K562 (cell line): Measurements from ENCODE around the gene MMP24OS. TPM values are rescaled to one million over a fixed set of nuclear protein-coding genes. Genes with fewer than 3 reads are reported as not detected.

ENCODE experiments used
- BCLAF1 ChIP-seq, 2 experiments: fragments of 450-650 bp in 1 of 2; IDR thresholded peaks; 2 replicates each; pipeline ENCODE4 v1.6.1; 2011 to 2017; ENCODE audit warnings: low read depth in 2 of 2, antibody characterized with exemption in 1 of 2, borderline replicate concordance in 1 of 2, low read length in 1 of 2, mild to moderate bottlenecking in 1 of 2, mixed read lengths in 1 of 2; ENCODE audit not compliant: control insufficient read depth in 1 of 2
- CBX1 ChIP-seq: sonication (generic); IDR thresholded peaks from 2 replicates; pipeline ENCODE4 v1.6.1; 2016; ENCODE audit warnings: antibody characterized with exemption, low read depth, mild to moderate bottlenecking
- HBP1 ChIP-seq: fragments of 450-650 bp; formaldehyde crosslinking; IDR thresholded peaks from 2 replicates; pipeline ENCODE4 v1.4.0; 2022; ENCODE audit warnings: missing genetic modification characterization
- HIVEP1 ChIP-seq: fragments of 250-450 bp; sonication (Bioruptor Pico); IDR thresholded peaks from 2 replicates; pipeline ENCODE4 v1.4.0; 2020; ENCODE audit warnings: mild to moderate bottlenecking
- HOXB6 ChIP-seq: fragments of 250-450 bp; sonication (Bioruptor Pico); IDR thresholded peaks from 2 replicates; pipeline ENCODE4 v1.5.1; 2022; ENCODE audit warnings: mild to moderate bottlenecking, borderline replicate concordance
- ID3 ChIP-seq, 2 experiments: fragments of 250-450 bp in 1 of 2; fragments of 450-650 bp in 1 of 2; sonication (Bioruptor Pico) in 1 of 2; IDR thresholded peaks; 2 replicates each; pipeline versions ENCODE4 v1.6.1 to v1.8.0; 2016 to 2021; ENCODE audit warnings: mild to moderate bottlenecking in 2 of 2, moderate library complexity in 2 of 2, missing compliant biosample characterization in 1 of 2, missing genetic modification characterization in 1 of 2
- KDM5B ChIP-seq: fragments of 200-600 bp; sonication (generic); IDR thresholded peaks from 2 replicates; pipeline ENCODE4 v1.6.1; 2012; ENCODE audit warnings: low read depth, mild to moderate bottlenecking, moderate library complexity, low read length, control low read depth, inconsistent platforms; ENCODE audit not compliant: insufficient replicate concordance
- MEIS2 ChIP-seq: fragments of 450-650 bp; IDR thresholded peaks from 2 replicates; pipeline ENCODE4 v1.6.1; 2014; ENCODE audit warnings: mild to moderate bottlenecking; ENCODE audit not compliant: partially characterized antibody
- RB1 ChIP-seq: fragments of 450-650 bp; IDR thresholded peaks from 2 replicates; pipeline ENCODE4 v1.6.1; 2017; ENCODE audit warnings: low read depth, mild to moderate bottlenecking
- RBM22 ChIP-seq: fragments of 200-400 bp; formaldehyde crosslinking; IDR thresholded peaks from 2 replicates; pipeline ENCODE4 v1.6.1; 2018; ENCODE audit warnings: low read length, low read depth; ENCODE audit not compliant: poor library complexity, severe bottlenecking
- STAT5A ChIP-seq: IDR thresholded peaks from 2 replicates; pipeline ENCODE4 v1.6.1; 2012; ENCODE audit warnings: low read length, inconsistent platforms, borderline replicate concordance
- ZBTB17 ChIP-seq: fragments of 450-650 bp; formaldehyde crosslinking; IDR thresholded peaks from 2 replicates; pipeline ENCODE4 v1.4.0; 2020; ENCODE audit warnings: mild to moderate bottlenecking
- ZHX1 ChIP-seq: fragments of 150-350 bp; conservative IDR thresholded peaks from 2 replicates; pipeline ENCODE4 v1.6.1; 2014; ENCODE audit warnings: low read length
- ZNF134 ChIP-seq: fragments of 250-450 bp; sonication (Bioruptor Pico); conservative IDR thresholded peaks from 2 replicates; pipeline ENCODE4 v1.4.0; 2020
- ZNF395 ChIP-seq: fragments of 200-800 bp; sonication (Bioruptor generic); IDR thresholded peaks from 2 replicates; pipeline ENCODE4 v1.6.1; 2017; ENCODE audit warnings: missing genetic modification characterization, missing compliant biosample characterization
- ZNF445 ChIP-seq: fragments of 250-450 bp; sonication (Bioruptor Pico); IDR thresholded peaks from 2 replicates; pipeline ENCODE4 v1.4.0; 2020; ENCODE audit warnings: low read depth, mild to moderate bottlenecking, moderate library complexity
- ZNF778 ChIP-seq: fragments of 450-650 bp; formaldehyde crosslinking; IDR thresholded peaks from 2 replicates; pipeline ENCODE4 v1.4.0; 2020; ENCODE audit warnings: mild to moderate bottlenecking, moderate library complexity
- polyA plus RNA-seq, 8 experiments: library from polyadenylated mRNA; depleted of rRNA in 4 of 8; stranded (reverse) in 5 of 8; unstranded in 3 of 8; fragments of >200 nt; fragmentation: Nextera tagmentation in 2 of 8; fragmentation: Illumina TruSeq in 1 of 8; extraction: Ambion mirVana in 2 of 8; extraction: Trizol in 1 of 8; gene quantifications; 2 replicates each; pipeline versions ENCODE4 v1.2.1 to v1.2.3, GENCODE V29; 2011 to 2014; ENCODE audit warnings: inconsistent platforms in 1 of 8, missing spikeins in 1 of 8
- total RNA-seq, 7 experiments: library from RNA; depleted of rRNA in 6 of 7; stranded (reverse); fragments of >200 nt in 6 of 7; fragmentation: Illumina TruSeq in 2 of 7; extraction: Trizol in 2 of 7; gene quantifications; 2 replicates each; pipeline versions ENCODE4 v1.2.1 to v1.2.3, GENCODE V29; 2011 to 2021; ENCODE audit warnings: low replicate concordance in 1 of 7

The MMP24OS gene
- total and polyA plus RNA-seq, 9 of the 15 experiments (the other 6 are each of a cell fraction or from before 2014, with no cell fraction given) = 0.92 to 41.5 (median 11.4) TPM

- TF ChIP-seq MEIS2 (peak; percentile 70), HIVEP1 (CRISPR knock-in tag) (no peak), RB1 (peak; percentile 56; the same call in 1 of the 2 replicates), ZNF778 (no peak), CBX1 (0 out of 2 replicates have a peak, but pooled peaks have one; percentile 59), HBP1 (CRISPR knock-in tag) (no peak), KDM5B (peak; percentile 78), HOXB6 (CRISPR knock-in tag) (no peak), ZNF445 (CRISPR knock-in tag) (no peak), ZHX1 (no peak), RBM22 (no peak), BCLAF1 (IDR thresholded peaks at IDR 0.05; ENCODE audit: borderline replicate concordance in 1 of 2, control insufficient read depth in 1 of 2, low read depth in 2 of 2, low read length in 1 of 2) (peak in 1 of 2 experiments; percentile 82; a peak in 1 of 4 replicates), ZNF134 (no peak), ID3 (CRISPR knock-in tag; IDR thresholded peaks at IDR 0.05) (no peak), ID3 (tag; IDR thresholded peaks at IDR 0.05) (no peak), ZNF395 (CRISPR knock-in tag) (no peak), STAT5A (peak; percentile 15; the same call in 1 of the 2 replicates), ZBTB17 (CRISPR knock-in tag) (no peak)
Measured at GRCh38 chr20:35284267-35284991, 6.5 kb upstream of the MMP24OS start, which contains the start of gene EIF6 (continued).
